Esophagus squamous epithelium (tissue), 5 donors: ENCODE results near the gene CFAP410. TPM values are rescaled to one million over a fixed set of nuclear protein-coding genes. Genes with fewer than 3 reads are reported as not detected.

Experiments used
- DNase-seq: peaks from one replicate; lab custom pipeline; 2025; lab: John Stamatoyannopoulos, UW
- H3K27ac ChIP-seq, 4 donors: fragments of 200-600 bp; sonication (generic); one replicate each; pipeline ENCODE4 v1.5.1; 2016 to 2019; ENCODE audit warnings: mild to moderate bottlenecking in 1 of 4
- H3K27me3 ChIP-seq, 4 donors: fragments of 200-600 bp; sonication (generic); 1 replicate in 3 of 4; 2 replicates in 1 of 4; pipeline versions ENCODE4 v1.5.1 to v1.6.0; 2017 to 2021; ENCODE audit warnings: antibody characterized with exemption in 1 of 4
- H3K36me3 ChIP-seq, 3 donors: fragments of 200-600 bp; sonication (generic); one replicate each; pipeline ENCODE4 v1.5.1; 2016 to 2019
- H3K4me1 ChIP-seq, 3 donors: fragments of 200-600 bp; sonication (generic); one replicate each; pipeline ENCODE4 v1.5.1; 2017 to 2019
- H3K4me3 ChIP-seq, 4 donors: fragments of 200-600 bp; sonication (generic); 1 replicate in 3 of 4; 2 replicates in 1 of 4; pipeline ENCODE4 v1.5.1; 2016 to 2019; ENCODE audit warnings: mild to moderate bottlenecking in 2 of 4, moderate library complexity in 1 of 4
- H3K9me3 ChIP-seq, 3 donors: fragments of 200-600 bp; sonication (generic); one replicate each; pipeline ENCODE4 v1.5.1; 2016 to 2019
- CTCF ChIP-seq, 6 experiments: fragments of 450-650 bp in 4 of 6; fragments of 200-600 bp in 2 of 6; sonication (generic) in 2 of 6; IDR thresholded peaks; one replicate each; pipeline ENCODE4 v1.5.1; 2016 to 2019; ENCODE audit warnings: antibody characterized with exemption in 6 of 6, mild to moderate bottlenecking in 4 of 6, moderate library complexity in 4 of 6
- POLR2A ChIP-seq, 4 donors: fragments of 450-650 bp; IDR thresholded peaks; one replicate each; pipeline ENCODE4 v1.6.1; 2017; ENCODE audit warnings: antibody characterized with exemption in 4 of 4, mild to moderate bottlenecking in 4 of 4, moderate library complexity in 3 of 4
- WGBS, 2 donors: methylation state at CpG; one replicate each; pipeline ENCODE4 v1.1.5; 2018; 5-methylcytosine and 5-hydroxymethylcytosine counted together
- intact Hi-C: fragments of 100-400 bp; cut with DNase I; formaldehyde crosslinking; loops from one replicate; pipeline ENCODE4 v1.15.0; 2022
- total RNA-seq, 4 donors: library from RNA; depleted of rRNA; stranded (reverse); fragments of >200 nt; gene quantifications; one replicate each; pipeline ENCODE4 v1.1.0, GENCODE V29; 2016
- donor health status: DM: yes; HTN: yes; CAD: no.

CFAP410 gene
- total RNA-seq, 4 donors from 2014 or later: 7.9 to 21.8 (median 13.7) TPM

- no peak for DNase-seq
- H3K27me3 ChIP-seq: no peaks in the 10 kb centered on the region
- WGBS, 2 donors: 82 to 87% methylated on average over 3 to 8 of the region's 11 CpGs
- H3K4me3 ChIP-seq: no peak overlapping the region
- H3K36me3 ChIP-seq: peaks cover 15 to 57% (median 33%) of the 10 kb centered on the region in 3 donors
- no peaks in the 10 kb centered on the region for H3K9me3 ChIP-seq
- TF ChIP-seq CTCF (IDR thresholded peaks at IDR 0.05) (no peak), POLR2A (IDR thresholded peaks at IDR 0.05) (no peak)
- H3K4me1 ChIP-seq: no peaks in the 10 kb centered on the region
- no peak overlapping the region for H3K27ac ChIP-seq
- intact Hi-C loops: no loop called here
Observed at GRCh38 chr21:44327603-44327974, 11.6 kb downstream of the CFAP410 start.

- TF ChIP-seq POLR2A (IDR thresholded peaks at IDR 0.05): no peak
- TF ChIP-seq CTCF (IDR thresholded peaks at IDR 0.05): no peak
- Histone ChIP-seq H3K36me3 (peaks cover 22 to 60% (median 40%) of the 10 kb centered on the region in 3 donors), H3K27me3 (no peaks in the 10 kb centered on the region), H3K27ac (no peak overlapping the region), H3K9me3 (no peaks in the 10 kb centered on the region), H3K4me3 (no peak overlapping the region), H3K4me1 (no peaks in the 10 kb centered on the region)
- DNase-seq: no peak
- WGBS, 2 donors: 62% methylated on average over 3 of the region's 26 CpGs; no CpG with 5 or more reads in 1 of the 2 donors
- intact Hi-C loops: no loop called here
Observed at GRCh38 chr21:44326716-44327602, 12.2 kb downstream of the CFAP410 start.

GRCh38 chr21:44326272-44326647, 12.9 kb downstream of the CFAP410 start:
- intact Hi-C loops: no loop called here
- TF ChIP-seq POLR2A (IDR thresholded peaks at IDR 0.05): no peak
- no peak for TF ChIP-seq CTCF (IDR thresholded peaks at IDR 0.05)
- Histone ChIP-seq H3K36me3 (peaks cover 22 to 67% (median 41%) of the 10 kb centered on the region in 3 donors), H3K27ac (no peak overlapping the region), H3K9me3 (no peaks in the 10 kb centered on the region), H3K4me1 (no peaks in the 10 kb centered on the region), H3K27me3 (no peaks in the 10 kb centered on the region), H3K4me3 (no peak overlapping the region)
- DNase-seq: no peak
- no CpG with 5 or more reads among the region's 13 CpGs for WGBS, 2 donors

- peaks cover 22 to 73% (median 41%) of the 10 kb centered on the region in 3 donors for H3K36me3 ChIP-seq
- H3K27ac ChIP-seq: no peak overlapping the region
- no peaks in the 10 kb centered on the region for H3K27me3 ChIP-seq
- TF ChIP-seq CTCF (IDR thresholded peaks at IDR 0.05) (no peak), POLR2A (IDR thresholded peaks at IDR 0.05) (no peak)
- no peaks in the 10 kb centered on the region for H3K4me1 ChIP-seq
- H3K4me3 ChIP-seq: no peak overlapping the region
- intact Hi-C loops: no loop called here
- 81 to 88% methylated on average over 4 to 8 of the region's 44 CpGs for WGBS, 2 donors
- no peaks in the 10 kb centered on the region for H3K9me3 ChIP-seq
- DNase-seq: no peak
Observed at GRCh38 chr21:44325386-44326271, 13.6 kb downstream of the CFAP410 start.

- no peaks in the 10 kb centered on the region for H3K27me3 ChIP-seq
- no peak overlapping the region for H3K4me3 ChIP-seq
- no CpG with 5 or more reads among the region's 11 CpGs for WGBS, 2 donors
- no peak for TF ChIP-seq POLR2A (IDR thresholded peaks at IDR 0.05)
- TF ChIP-seq CTCF (IDR thresholded peaks at IDR 0.05): no peak
- H3K9me3 ChIP-seq: no peaks in the 10 kb centered on the region
- H3K27ac ChIP-seq: no peak overlapping the region
- no peak for DNase-seq
- H3K36me3 ChIP-seq: peaks cover 25 to 82% (median 47%) of the 10 kb centered on the region in 3 donors
- no peaks in the 10 kb centered on the region for H3K4me1 ChIP-seq
- intact Hi-C loops: no loop called here
Observed at GRCh38 chr21:44324854-44325107, 14.4 kb downstream of the CFAP410 start.
